Renal pelvis (tissue), 4 donors: ENCODE results near the gene TUNAR. TPM values are rescaled to one million over a fixed set of nuclear protein-coding genes. Genes with fewer than 3 reads are reported as not detected.
A peak's percentile ranks its signal among the peaks of the same experiment; 100 is the strongest.
"Not testable (repeated sequence)": the region's sequence is repeated elsewhere in the genome, so short reads cannot be mapped to it uniquely, and the experiment has no call there.

Source experiments
- DNase-seq: peaks from one replicate; pipeline ENCODE4 v3.0.0-alpha.2; 2013
- polyA plus RNA-seq, 3 donors: library from polyadenylated mRNA; unstranded; fragments of 120-200 nt; gene quantifications; one replicate each; pipeline ENCODE4 v1.2.1, GENCODE V29; 2013; ENCODE audit not compliant: insufficient read length in 3 of 3

The TUNAR gene
- polyA plus RNA-seq, 3 donors: 0.31 to 0.50 (median 0.45) TPM

DNA sequence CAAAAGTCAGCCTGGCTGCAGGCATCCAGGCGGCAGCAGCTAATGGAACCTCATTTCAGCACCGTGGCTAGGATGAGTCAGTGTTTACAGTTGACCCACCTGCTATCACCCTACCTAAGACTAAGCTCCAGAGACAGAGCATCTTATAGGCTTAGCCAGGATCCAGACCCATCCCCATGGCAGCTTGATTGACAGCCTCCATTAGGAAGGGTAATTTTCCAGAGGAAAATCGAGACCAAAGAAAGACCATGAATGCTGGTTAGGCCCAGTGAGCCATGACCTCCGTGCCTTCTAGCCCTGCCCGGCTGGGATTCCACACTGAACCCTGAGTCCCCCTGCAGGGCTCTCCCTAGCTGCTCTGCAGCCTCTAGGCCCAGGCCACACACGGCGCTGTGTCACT is 38.7 kb downstream of the TUNAR start:
- peak; percentile 19 for DNase-seq

DNA sequence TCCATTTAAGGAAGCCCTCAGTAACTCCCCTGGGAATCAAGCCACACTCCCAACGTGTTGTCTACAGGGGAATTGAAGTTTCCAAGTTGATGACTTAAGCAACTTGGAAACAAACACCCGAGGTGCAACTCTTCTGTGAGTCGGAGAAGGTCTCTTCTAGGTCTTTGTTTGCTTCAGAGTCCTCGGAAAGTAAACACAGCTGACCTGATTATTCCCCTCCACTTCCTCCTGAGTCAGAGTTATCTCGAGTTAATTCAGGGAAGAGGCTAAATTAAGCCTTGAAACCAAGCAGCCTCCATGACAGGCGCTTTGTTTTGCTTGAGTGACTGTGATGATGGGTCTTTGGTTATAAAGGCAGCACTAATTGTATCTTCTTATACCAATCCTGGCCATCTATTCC is 41.8 kb downstream of the TUNAR start:
- no peak for DNase-seq

DNA sequence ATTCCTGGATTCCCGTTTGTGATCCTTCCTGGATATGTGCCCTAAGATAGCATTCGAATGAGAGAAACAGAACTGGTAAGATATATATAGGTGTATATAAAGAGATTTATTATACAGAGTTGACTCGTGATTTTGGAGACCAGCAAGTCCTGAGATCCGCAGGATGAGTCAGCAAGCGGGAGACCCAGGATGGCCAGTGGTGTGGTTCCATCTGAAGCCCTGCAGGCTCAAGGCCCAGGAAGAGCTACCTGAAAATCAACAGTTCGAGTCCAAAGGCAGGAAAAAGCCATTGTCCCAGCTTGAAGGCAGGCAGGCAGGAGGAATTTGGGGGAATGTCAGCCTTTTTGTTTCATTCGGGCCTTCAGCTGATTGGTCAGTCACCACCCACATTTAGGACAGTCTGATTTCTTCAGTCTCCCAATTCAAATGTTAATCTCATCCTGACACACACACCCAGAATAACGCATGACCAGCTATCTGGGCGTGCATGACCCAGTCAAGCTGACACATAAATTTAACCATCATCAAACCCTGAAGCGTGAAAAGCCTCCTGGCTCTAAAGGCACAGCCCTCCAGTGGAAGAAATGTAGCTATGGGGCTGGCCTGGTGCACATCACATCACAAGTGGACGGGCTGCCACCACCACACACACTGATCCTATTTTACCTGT is 44.3 kb downstream of the TUNAR start:
- DNase-seq: no peak

DNA sequence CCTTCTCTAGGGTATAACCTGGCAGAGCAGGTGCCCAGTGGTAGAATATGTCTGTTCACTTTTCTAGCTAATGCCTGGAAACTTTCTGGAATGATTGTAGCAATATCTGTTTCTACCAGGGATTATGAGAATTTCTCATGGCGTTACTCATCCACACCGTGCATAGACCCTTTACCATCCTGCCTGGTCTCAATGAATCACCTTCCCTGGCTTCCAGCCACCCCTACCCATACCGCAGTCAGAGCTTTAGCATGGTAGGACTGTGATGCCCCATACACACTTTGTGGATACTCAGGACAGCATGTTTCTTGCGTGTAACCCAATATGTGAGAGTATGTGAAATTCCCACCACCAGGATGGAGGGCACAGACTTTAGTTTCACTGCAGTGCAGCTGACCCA is 45.4 kb downstream of the TUNAR start:
- DNase-seq: no peak

DNA sequence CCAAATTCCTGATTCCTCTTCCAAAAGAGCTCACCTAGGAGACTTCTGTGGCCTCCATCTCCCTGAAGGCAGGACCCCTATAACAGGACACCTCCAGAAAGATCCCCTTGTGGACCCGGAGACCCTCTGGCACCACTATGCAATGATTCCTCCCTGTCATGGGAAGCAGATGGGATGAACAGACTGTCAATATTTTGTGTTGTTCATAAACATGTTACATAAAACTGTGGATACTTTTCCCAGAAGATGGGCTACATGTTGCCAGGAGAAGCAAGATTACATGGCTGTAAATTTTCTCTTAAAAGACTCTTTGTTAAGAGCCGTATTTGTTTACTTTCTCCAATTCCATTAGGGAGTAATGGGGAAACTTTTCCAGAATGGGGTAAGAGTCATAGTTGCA is 52.1 kb downstream of the TUNAR start:
- no peak for DNase-seq

DNA sequence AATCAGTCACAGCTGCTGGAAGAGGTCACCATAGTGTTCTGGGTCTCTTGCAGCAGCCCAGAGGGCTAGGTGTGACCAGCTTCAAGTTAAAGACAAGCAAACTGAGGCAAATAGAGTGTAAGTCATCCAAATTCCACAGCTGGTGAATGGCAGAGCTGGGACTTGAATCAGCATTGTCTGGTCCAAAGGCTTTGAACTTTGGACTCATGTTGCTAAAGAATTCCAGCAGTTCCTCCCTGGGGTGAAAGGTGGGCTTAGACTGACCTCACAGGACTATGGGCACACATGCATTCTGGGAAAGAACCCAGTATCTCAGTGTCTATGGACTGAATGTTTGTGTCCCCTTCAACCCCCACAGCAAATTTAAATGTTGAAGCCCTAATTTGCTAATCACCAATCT is 54.8 kb downstream of the TUNAR start:
- no peak for DNase-seq

DNA sequence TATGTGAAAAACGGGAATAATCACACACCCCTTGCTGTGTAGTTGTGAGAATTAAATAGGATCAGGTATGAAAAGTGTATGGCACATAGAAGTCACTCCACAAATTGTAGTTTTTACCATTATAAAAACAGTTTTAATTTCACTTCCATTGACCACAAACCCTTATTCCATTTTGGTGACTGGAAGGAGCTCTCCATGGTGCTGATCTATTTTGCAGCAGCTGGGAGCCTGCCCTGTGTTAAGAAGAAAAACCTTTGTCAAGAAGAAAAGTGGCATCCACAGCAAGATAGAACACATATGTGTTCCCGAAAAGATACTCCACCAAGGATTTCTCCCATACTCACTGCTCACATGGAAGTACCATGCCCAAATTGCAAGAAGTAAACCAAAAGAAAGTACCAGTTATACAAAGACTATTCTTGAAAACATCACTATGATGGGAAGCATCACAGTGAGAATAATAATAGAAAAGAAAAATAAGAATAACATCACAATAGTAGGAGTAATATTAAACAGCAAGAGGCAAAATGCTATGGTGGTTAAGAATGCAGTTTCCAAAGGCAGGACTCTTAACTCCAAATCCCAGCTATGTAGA is 58.7 kb downstream of the TUNAR start:
- DNase-seq: peak; percentile 68

DNA sequence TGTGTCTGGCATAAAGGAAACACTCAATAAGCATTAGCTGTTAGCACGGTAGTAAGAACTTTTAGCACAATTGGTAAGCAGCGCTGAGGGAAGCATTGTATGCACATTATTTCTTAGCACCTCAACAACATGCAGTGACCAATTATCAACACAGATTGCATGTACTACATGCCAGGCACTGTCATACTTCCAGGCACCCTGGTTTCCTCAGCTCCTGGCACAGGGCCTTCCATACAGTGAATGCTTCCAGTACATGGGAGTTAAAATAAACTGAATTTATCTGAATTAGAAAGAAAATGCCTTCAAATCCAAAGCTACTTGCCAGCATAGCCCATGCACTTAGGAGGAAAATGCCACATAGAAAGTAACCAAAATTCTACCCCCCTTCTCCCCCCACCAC is 59.4 kb downstream of the TUNAR start:
- DNase-seq: no peak

GRCh38 chr14:95939335-95939734 is 62.7 kb downstream of the TUNAR start:
- no peak for DNase-seq

- no peak for DNase-seq
Measured at GRCh38 chr14:95941897-95942296, 65.3 kb downstream of the TUNAR start.

GRCh38 chr14:95943699-95944098 is 67.1 kb downstream of the TUNAR start:
- DNase-seq: no peak

DNA sequence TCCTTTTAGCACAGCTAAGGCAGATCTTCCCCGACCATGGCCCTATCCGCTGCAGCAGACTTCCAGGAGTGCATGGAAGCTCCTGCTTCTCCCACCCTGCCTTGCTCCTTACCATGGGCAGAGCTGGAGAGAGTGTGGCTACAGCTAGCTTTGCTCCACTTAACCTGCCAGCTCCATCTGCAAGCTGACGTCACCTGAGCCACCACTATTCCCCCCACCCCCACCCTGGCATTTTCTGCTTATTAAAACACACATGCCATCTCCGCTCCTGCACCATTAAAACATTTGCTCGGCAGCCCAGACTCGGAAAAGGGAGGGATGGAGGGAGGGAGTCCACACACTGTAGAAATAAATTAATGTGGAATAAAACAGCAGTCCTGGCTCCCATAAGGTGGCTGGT is 67.8 kb downstream of the TUNAR start:
- DNase-seq: no peak

- DNase-seq: no peak
Measured at GRCh38 chr14:95946867-95947266, 70.2 kb downstream of the TUNAR start.

GRCh38 chr14:95948558-95948981 is 71.9 kb downstream of the TUNAR start:
- DNase-seq: no peak

DNA sequence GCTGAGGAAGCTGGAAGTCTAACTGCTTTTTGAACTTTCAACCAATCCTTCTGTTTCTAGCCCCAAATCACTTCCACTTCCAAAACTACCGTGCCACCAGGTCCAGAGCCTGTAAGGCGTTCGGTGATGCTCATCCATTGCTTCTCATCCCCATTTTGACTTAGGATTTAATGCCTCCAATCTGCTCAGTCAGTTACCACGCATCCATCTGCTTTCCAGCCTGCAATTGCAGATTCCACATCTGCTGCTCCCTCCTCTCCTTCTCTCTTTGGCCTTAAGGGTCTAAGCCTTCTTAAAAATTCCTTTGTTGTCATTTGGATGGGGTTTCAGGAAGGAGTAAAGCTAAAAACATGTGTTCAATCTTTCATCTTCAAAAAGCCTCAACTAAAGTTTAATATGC is 74.7 kb downstream of the TUNAR start:
- DNase-seq: no peak

DNA sequence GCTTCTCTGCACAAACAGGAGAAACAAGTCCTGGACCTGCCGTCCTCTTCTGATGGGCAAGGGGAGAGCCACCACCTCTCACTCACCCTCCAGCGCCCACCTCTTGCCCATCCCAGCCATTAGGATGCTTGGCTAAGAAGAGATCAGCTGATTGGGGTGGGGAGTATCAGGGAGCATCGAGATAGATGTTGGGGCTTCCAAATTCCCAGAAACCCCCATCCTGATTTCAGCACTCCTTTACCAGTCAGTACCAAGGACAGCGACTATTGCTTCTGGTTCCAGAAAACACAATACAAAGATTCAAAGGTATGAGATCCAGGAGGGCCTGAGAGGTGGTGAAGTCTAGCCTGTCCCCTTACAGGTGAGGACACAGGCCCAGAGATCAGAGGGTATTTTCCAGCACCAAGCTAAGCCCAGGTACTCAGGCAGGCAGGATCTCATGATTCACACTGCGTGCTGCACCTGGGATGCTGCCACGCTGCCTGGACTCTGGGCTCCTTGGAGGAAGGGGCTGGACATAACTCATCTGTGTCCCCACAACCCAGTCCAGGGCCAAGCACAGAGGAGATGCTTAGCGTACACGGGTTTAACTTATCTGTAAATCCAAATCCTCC is 76.6 kb downstream of the TUNAR start:
- peak; percentile 49 for DNase-seq

GRCh38 chr14:95956601-95957460 is 80.2 kb downstream of the TUNAR start:
- DNase-seq: no peak

- DNase-seq: no peak
Measured at GRCh38 chr14:95958105-95958504, 81.5 kb downstream of the TUNAR start.

DNA sequence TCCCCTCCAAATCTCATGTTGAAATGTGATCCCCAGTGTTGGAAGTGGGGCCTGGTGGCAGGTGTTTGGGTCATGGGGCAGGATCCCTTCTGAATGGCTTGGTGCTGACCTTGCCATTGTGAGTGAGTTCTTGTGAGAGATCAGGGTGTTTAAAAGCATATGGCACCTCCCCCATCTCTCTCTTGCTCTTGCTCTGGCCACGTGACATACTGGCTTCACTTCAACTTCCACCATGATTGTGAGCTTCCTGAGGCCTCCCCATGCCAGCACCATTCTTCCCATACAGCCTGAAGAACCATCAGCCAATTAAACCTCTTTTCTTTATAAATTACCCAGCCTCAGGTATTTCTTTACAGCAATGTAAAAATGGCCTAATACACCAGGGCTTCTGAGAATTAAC is 82.7 kb downstream of the TUNAR start:
- no peak for DNase-seq

- DNase-seq: no peak
Measured at GRCh38 chr14:95961481-95961880, 84.8 kb downstream of the TUNAR start.

- no peak for DNase-seq
Measured at GRCh38 chr14:95964901-95965300, 88.3 kb downstream of the TUNAR start.

GRCh38 chr14:95968048-95968447 is 91.4 kb downstream of the TUNAR start:
- not testable (repeated sequence) for DNase-seq
